Inflammatory macrophage treated with lipopolysaccharide for 1 hour (primary cell): Measurements from ENCODE around the gene COG8.
"Not testable (repeated sequence)": the region's sequence is repeated elsewhere in the genome, so short reads cannot be mapped to it uniquely, and the experiment has no call there.

Source experiments
- DNase-seq, 2 donors: peaks; one replicate each; pipeline ENCODE4 v3.0.0-alpha.2; 2020 to 2022

The COG8 gene, protein sequence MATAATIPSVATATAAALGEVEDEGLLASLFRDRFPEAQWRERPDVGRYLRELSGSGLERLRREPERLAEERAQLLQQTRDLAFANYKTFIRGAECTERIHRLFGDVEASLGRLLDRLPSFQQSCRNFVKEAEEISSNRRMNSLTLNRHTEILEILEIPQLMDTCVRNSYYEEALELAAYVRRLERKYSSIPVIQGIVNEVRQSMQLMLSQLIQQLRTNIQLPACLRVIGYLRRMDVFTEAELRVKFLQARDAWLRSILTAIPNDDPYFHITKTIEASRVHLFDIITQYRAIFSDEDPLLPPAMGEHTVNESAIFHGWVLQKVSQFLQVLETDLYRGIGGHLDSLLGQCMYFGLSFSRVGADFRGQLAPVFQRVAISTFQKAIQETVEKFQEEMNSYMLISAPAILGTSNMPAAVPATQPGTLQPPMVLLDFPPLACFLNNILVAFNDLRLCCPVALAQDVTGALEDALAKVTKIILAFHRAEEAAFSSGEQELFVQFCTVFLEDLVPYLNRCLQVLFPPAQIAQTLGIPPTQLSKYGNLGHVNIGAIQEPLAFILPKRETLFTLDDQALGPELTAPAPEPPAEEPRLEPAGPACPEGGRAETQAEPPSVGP

DNA sequence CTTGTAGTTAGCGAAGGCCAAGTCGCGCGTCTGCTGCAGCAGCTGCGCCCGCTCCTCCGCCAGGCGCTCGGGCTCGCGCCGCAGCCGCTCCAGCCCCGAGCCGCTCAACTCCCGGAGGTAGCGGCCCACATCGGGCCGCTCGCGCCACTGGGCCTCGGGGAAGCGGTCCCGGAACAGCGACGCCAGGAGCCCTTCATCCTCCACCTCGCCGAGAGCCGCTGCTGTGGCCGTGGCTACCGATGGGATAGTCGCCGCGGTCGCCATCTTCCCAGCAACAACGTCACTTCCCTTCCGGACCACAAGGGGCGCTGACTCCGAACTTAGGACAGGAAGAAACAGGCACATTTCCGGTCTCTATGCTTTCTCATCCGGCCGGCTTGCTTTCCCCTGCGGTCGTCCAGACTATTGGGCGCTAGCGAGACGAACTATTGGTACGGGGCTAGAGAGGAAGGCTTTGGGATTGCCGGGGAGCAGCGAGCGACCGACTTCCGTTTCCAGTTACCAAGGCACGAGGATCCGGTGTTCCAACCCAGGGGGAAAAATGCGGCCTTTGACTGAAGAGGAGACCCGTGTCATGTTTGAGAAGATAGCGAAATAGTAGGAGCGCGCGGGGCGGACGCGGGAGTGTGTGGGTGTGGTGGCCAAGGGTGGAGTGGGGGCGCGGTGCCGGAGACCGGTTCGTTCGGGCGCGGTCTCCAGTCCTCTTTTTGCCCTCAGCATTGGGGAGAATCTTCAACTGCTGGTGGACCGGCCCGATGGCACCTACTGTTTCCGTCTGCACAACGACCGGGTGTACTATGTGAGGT lies at the start of gene COG8, which contains the start of gene NIP7:
COG8 (minus strand) TSS at position 276 of the 806 bp plus-strand sequence; CDS start at position 264, 12 bp downstream.
NIP7 (plus strand) TSS at position 484 of the 806 bp plus-strand sequence; CDS start at position 542, 58 bp downstream.
- DNase-seq: peak; percentile 98

GRCh38 chr16:69386596-69386995 lies 47.2 kb upstream of the COG8 start:
- no peak for DNase-seq

DNA sequence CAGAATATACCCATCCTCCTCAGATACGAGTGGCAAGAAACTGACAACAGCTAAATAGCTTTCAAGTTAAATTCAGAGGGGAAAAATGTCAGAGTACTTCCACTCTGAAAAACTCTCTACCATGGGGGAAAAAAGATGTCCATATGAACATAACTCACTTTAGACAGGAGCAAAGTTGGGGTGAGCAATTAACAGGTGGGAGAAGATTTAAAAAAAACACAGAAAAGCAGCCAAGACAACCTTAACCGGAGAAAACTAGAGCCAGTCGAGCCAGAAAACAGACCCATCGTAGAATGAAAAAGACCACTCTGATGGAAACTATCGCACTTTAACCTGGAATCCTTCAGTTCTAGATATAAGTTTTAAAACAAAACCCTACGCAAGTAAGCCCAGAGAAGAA lies 45.6 kb upstream of the COG8 start:
- DNase-seq: no peak

- no peak for DNase-seq
Observed at GRCh38 chr16:69382421-69382820, 43.1 kb upstream of the COG8 start.

DNA sequence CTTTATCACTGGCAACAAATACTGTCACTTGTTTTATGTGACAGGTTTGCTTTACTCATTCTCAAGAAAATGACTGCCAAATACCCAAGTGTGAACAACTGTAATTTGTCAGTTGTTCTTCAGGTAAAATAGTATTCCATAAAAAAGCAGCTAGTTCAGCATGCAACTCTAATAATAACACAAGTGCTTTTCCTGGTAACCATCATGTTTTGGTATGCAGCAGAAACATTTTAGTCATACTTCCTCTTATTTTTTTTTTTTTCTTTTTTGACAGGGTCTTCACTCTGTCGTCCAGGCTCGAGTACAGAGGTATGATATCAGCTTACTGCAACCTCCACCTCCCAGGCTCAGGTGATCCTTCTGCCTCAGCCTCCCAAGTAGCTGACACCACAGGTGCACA lies 41.9 kb upstream of the COG8 start:
- DNase-seq: no peak

GRCh38 chr16:69378760-69379159 lies 39.4 kb upstream of the COG8 start:
- no peak for DNase-seq

DNA sequence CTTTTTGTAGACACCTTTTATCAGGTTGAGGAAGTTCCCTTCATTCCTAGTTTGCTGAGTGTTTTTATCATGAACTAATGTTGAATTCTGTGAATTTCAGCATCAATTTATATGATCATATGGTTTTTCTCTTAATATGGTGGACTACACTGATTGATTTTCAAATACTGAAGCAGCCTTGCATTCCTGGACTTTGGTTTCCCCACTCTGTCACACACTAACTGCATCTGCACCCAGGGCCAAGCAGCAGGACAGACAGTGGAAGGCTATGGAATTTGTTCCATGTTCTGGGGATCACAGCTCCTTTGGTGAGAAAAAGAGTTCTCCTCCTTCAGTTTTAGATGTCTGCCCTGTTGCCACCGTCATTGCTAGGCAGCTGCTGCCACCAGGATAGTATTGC lies 38.7 kb upstream of the COG8 start:
- no peak for DNase-seq

DNA sequence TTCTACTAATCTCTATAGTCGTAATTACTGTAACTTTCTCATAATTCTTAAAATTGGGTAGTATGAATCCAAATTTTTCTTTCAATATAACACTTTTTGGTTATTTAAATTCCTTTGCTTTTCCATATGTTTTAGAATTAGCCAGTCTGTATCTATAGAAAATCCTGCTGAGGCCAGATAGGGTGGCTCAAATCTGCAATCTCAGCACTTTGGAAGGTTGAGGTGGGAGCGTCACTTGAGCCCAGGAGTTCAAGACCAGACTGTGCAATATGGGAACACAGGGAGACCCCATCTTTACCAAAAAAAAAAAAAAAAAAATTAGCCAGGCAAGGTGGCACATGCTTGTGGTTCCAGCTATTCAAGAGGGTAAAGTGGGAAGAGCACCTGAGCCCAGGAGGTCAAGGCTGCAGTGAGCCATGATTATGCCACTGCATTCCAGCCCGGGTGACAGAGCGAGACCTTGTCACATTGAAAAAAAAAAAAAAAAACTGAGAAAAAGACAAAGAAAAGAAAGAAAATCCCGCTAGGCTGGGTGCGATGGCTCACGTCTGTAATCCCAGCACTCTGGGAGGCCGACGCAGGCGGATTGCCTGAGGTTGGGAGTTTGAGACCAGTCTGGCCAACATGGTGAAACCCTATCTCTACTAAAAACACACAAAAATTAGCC lies 37.2 kb upstream of the COG8 start:
- no peak for DNase-seq

GRCh38 chr16:69373019-69373418 lies 33.7 kb upstream of the COG8 start:
- DNase-seq: no peak

DNA sequence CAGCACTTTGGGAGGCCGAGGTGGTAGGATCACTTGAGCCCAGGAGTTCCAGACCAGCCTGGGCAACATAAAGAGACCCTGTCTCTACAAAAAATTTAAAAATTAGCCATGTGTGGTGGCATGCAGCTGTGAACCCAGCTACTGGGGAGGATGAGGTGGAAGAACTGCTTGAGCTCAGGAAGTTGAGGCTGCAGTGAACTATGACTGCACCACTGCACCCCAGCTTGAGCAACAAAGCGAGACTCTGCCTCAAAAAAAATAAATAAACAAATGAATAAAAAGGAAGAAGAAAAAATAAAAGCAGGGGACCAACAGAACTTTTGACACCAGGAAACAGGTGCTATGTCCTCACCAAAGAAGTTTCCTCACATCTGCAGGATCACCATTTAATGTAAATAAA lies 32.2 kb upstream of the COG8 start:
- DNase-seq: no peak

DNA sequence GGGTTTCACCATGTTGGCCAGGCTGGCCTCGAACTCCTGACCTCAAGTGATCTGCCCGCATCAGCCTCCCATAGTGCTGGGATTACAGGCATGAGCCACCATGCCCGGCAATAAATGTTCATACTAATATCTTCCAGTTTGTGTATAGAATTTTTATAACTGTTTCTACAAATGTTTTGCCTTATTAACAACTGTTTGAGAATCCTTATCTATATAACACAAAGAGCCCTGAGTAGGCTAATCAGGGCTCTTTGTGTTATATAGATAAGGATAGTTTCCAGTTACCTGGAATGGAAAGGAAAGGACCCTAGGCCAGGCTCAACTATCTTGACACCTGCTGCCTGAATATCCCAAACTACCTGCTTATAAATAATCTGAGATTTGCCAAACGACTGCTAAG lies 29.5 kb upstream of the COG8 start:
- DNase-seq: no peak

DNA sequence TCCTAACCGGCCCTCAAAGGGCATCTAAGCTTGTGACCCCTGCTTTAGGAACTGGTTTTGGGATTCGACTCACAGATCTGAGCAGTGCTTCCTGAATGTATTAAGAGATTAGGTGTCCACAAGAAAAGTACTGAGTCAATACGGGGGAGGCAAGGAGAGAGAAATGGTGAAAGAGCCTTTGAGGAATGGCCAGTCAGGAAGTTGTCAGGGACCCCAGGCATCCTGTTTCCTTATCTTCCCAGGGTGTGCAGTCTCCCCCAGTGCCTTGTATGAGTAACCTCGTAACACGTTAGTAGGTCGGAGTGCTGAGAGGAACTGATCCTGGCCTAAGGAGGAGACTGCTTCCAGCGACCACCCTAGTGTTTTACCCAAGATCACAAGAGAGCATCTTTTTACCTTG lies 28.6 kb upstream of the COG8 start:
- no peak for DNase-seq

DNA sequence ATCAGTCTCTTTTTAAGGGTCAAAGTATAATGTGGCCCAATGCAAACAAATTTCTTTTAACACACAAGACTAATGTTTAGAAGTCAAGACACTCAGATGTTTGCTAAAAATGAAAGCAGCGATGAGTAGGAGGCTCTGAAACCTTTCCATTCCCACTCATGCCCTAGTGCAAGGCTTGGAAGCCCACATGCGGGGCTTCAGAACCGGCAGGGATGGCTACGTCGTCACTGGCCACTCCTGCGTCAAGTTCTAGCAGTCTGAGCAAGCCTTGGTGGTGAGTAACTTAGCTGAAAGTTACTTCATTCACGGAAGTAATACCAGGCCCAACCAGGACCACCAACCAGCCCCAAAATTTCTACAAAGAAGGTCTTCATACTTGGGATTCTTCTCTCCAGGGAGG lies 27.1 kb upstream of the COG8 start:
- no peak for DNase-seq

- no peak for DNase-seq
Observed at GRCh38 chr16:69365901-69366300, 26.5 kb upstream of the COG8 start.

DNA sequence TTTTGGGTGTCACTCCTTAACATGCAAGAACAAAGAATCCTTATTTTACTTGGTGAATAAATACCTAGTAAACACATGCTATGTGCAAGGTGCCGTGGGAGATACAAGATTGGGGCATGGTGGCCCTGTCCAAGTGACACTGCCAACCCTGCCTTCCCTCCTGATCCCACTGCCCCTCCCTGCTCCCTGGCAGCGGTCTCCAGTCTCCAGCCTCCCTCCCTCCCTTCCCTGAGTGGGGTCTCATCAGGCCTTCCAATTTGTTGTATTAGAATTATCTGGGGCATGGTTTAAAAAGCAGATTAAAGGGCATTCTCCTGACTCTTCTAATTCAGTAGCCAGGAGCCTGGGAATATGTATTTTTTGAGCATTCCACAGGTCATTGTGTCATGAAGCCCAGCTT lies 24.7 kb upstream of the COG8 start:
- no peak for DNase-seq

- no peak for DNase-seq
Observed at GRCh38 chr16:69363281-69363717, 23.9 kb upstream of the COG8 start.

DNA sequence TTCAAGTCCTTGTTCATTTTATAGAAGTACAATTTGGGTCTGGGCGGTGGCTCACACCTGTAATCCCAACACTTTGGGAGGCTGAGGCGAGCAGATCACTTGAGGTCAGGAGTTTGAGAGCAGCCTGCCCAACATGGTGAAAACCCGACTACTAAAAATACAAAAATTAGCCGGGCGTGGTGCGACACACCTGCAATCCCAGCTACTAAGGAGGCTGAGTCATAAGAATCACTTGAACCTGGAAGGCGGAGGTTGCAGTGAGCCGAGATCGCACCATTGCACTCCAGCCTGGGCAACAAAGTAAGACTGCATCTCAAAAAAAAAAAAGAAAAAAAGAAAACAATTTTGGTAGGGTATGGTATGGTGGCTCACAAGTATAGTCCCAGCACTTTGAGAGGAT lies 20.7 kb upstream of the COG8 start:
- not testable (repeated sequence) for DNase-seq

- DNase-seq: no peak
Observed at GRCh38 chr16:69351309-69352027, 12.1 kb upstream of the COG8 start, which contains the start of gene TMED6. TSS of gene TMED6 (minus strand) at chr16:69351786. CDS start at chr16:69351753, 33 bp downstream.

DNA sequence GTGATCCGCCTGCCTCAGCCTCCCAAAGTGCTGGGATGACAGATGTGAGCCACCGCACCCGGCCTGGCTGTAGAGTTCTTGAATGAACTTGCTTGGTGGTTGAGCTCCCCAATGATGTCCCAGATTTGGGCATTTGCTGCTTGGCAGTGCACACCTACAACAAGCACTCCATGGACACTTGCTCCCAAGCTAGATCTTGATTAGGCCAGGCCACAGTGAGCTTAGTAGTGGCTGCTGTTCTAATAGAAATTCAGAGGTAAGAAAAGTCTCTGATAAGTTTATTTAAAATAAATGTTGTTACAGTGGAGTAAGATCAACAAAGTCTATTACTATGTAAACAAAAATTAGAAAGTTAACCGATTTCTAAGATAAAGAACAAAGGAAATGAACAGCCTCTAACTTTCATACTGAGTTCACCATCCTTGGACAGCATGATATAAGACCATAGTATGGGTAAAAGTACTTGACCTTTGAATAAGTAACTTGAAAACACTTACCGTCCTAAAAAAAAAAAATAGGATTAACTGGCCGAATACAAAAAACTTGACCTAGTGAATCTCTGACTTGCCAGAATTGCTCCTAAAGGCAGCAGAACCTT lies 11.3 kb upstream of the COG8 start:
- no peak for DNase-seq

- DNase-seq: no peak
Observed at GRCh38 chr16:69349536-69349935, 10.2 kb upstream of the COG8 start.

DNA sequence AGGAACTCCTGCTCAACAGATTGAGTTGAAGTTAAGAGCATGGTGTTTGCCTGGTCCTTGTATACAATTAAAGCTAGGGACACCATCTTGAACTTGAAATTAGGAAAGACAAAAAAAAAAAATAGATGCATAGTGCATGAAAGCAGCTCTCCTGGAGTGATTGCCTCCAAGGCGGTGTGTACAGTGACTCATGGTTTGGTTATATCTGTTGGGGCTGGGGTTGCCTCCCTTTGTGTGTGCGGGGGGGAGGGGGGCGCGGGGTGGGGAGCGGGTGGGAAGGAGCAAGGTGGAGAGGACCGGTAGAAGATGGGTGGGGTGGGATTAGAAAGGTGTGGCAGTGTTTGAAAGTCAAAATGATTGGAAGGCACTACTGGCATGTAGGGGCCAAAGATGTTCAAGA lies 8.9 kb upstream of the COG8 start:
- DNase-seq: no peak

DNA sequence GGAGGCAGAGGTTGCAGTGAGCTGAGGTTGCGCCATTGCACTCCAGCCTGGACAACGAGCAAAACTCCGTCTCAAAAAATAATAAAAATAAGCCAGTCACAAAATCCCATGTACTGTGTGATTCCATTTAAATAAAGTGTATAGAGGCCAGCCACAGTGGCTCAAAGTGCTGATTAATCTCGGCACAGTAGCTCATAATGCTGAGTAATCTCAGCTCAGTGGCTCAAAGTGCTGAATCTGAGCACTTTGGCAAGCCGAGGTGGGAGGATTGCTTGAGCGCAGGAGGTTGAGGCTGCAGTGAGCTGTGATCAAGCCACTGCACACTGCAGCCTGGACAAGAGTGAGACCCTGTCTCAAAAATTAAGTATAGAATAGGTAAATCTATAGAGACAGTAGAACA lies 7.3 kb upstream of the COG8 start:
- no peak for DNase-seq
